Measurements from ENCODE around the gene C7orf33. TPM values are rescaled to one million over a fixed set of nuclear protein-coding genes. Genes with fewer than 3 reads are reported as not detected.

C7orf33 gene
- total RNA-seq, 1 experiment from 2014 or later, result not detected

GRCh38 chr7:148615085-148615730 is 24.6 kb downstream of the C7orf33 start:
- Histone ChIP-seq H3K27ac (ENCODE audit: insufficient read length, low read depth, low read length) (no peak overlapping the region), H3K4ac (ENCODE audit: low read depth, low read length) (no peak overlapping the region), H3K27me3 (ENCODE audit: insufficient read depth, low read length) (no peaks in the 10 kb centered on the region; the same call in 1 of the 2 replicates), H3K18ac (ENCODE audit: insufficient read length, low read depth, low read length) (no peak overlapping the region), H4K5ac (ENCODE audit: insufficient read length, low read depth, low read length) (no peak overlapping the region), H3K23ac (ENCODE audit: insufficient read length, low read depth, low read length) (no peak overlapping the region), H2BK120ac (ENCODE audit: low read depth, low read length, poor library complexity, severe bottlenecking) (no peak overlapping the region), H2AK5ac (ENCODE audit: insufficient read length, low read length) (no peak overlapping the region), H2BK5ac (ENCODE audit: insufficient read length, low read length) (no peak overlapping the region), H2AFZ (ENCODE audit: low read length) (no peak overlapping the region), H3K79me2 (ENCODE audit: insufficient read depth, low read length) (no peaks in the 10 kb centered on the region), H3K9ac (ENCODE audit: extremely low read depth, insufficient read length, low read length) (no peak overlapping the region), H2BK20ac (ENCODE audit: low read depth, low read length, poor library complexity, severe bottlenecking) (no peak overlapping the region), H2BK12ac (ENCODE audit: insufficient read length, low read depth, low read length) (no peak overlapping the region), H3K23me2 (ENCODE audit: insufficient read length, low read depth, low read length, poor library complexity, severe bottlenecking) (no peaks in the 10 kb centered on the region), H4K91ac (ENCODE audit: insufficient read length, low read depth, low read length) (no peak overlapping the region), H3K9me3 (ENCODE audit: control insufficient read depth, low read depth, low read length) (no peaks in the 10 kb centered on the region), H4K20me1 (ENCODE audit: control insufficient read depth, insufficient read depth, insufficient read length) (no peaks in the 10 kb centered on the region), H3K4me1 (ENCODE audit: insufficient read depth, low read length) (peaks cover 2% of the 10 kb centered on the region; the same call in 1 of the 2 replicates), H2BK15ac (ENCODE audit: low read depth, low read length) (no peak overlapping the region), H3K79me1 (ENCODE audit: insufficient read depth, low read depth, low read length, poor library complexity, severe bottlenecking) (no peaks in the 10 kb centered on the region), H3K56ac (ENCODE audit: insufficient read length, low read depth, low read length) (no peak overlapping the region), H4K8ac (replicated peaks; ENCODE audit: insufficient read length, low read depth, low read length) (no peak overlapping the region), H3K14ac (ENCODE audit: insufficient read depth, low read length) (no peak overlapping the region), H3K4me2 (ENCODE audit: insufficient read depth, insufficient read length, low read length) (no peak overlapping the region), H3T11ph (ENCODE audit: low read length) (no peak overlapping the region)
- DNase-seq, result no peak
- Mint-ChIP-seq H3K4me1 (peaks cover 7% of the 10 kb centered on the region in 2 experiments), H3K27me3 (ENCODE audit: low read depth) (peaks cover 5% of the 10 kb centered on the region; the same call in 1 of the 2 replicates), H3K36me3 (ENCODE audit: insufficient read depth in 1 of 3, low read depth in 3 of 3) (peaks cover 0 to 7% (median 0%) of the 10 kb centered on the region in 3 experiments; a peak in 4 of 7 replicates), H3K4me3 (no peak overlapping the region), H3K9me3 (peaks cover 0 to 8% of the 10 kb centered on the region in 2 experiments; a peak in 3 of 5 replicates), H3K27ac (no peak overlapping the region)
- WGBS (ENCODE audit: extremely low coverage, insufficient read length, low lambda C conversion rate), result no CpG with 5 or more reads among the region's 6 CpGs
- TF ChIP-seq CTCF (conservative IDR thresholded peaks at IDR 0.05), result no peak

Data from H9 (cell line).